GM12864 (cell line): ENCODE data around the gene TSTD1.

Experiments used
- DNase-seq: peaks from one replicate; pipeline ENCODE4 v3.0.0-alpha.2; 2011; ENCODE audit warnings: low read depth
- H3K4me3 ChIP-seq: 2 replicates; pipeline ENCODE4 v1.5.1; 2011; ENCODE audit warnings: mild to moderate bottlenecking, low read depth, low read length, control low read depth
- CTCF ChIP-seq: IDR thresholded peaks from 2 replicates; pipeline ENCODE4 v1.5.1; 2011; ENCODE audit warnings: low read depth, mild to moderate bottlenecking, moderate library complexity, low read length, control low read depth, inconsistent platforms; ENCODE audit errors: missing control alignments

The TSTD1 gene

GRCh38 chr1:161074676-161075368, 36.1 kb upstream of the TSTD1 start:
- TF ChIP-seq CTCF = no peak
- no peak for DNase-seq

GRCh38 chr1:161073474-161074121, 34.8 kb upstream of the TSTD1 start:
- peak overlapping the region; percentile 17; the same call in 1 of the 2 replicates for H3K4me3 ChIP-seq
- no peak for DNase-seq
- TF ChIP-seq CTCF = no peak

More at GRCh38 chr1:161074676-161075368, 36.1 kb upstream of the TSTD1 start:
- H3K4me3 ChIP-seq = no peak overlapping the region; the same call in 1 of the 2 replicates

- no peak for DNase-seq
- H3K4me3 ChIP-seq = no peak overlapping the region
- no peak for TF ChIP-seq CTCF
Measured at GRCh38 chr1:161072751-161073449, 34.1 kb upstream of the TSTD1 start.

- peak; percentile 45 for DNase-seq
- peak; percentile 72 for TF ChIP-seq CTCF
- no peak overlapping the region for H3K4me3 ChIP-seq
Measured at GRCh38 chr1:161071886-161072371, 33.2 kb upstream of the TSTD1 start.

- no peak overlapping the region for H3K4me3 ChIP-seq
- DNase-seq = no peak
- no peak for TF ChIP-seq CTCF
Measured at GRCh38 chr1:161070761-161071160, 32.0 kb upstream of the TSTD1 start.

GRCh38 chr1:161069731-161070270, 31.0 kb upstream of the TSTD1 start, which contains the start of gene ARHGAP30:
Gene ARHGAP30, minus strand, starts transcription at chr1:161069891. Its CDS starts 267 bp downstream, at chr1:161069624.
- peak within 1 kb of the TSS; percentile 95 for H3K4me3 ChIP-seq
- no peak for TF ChIP-seq CTCF
- peak; percentile 96 for DNase-seq
